GM12878 (cell line): ENCODE measurements around the gene GPR152. TPM values are rescaled to one million over a fixed set of nuclear protein-coding genes. Genes with fewer than 3 reads are reported as not detected.

Experiments used
- ASH2L ChIP-seq: fragments of 300-600, 200-600 bp; sonication (generic); IDR thresholded peaks from 2 replicates; pipeline ENCODE4 v1.6.1; 2017; ENCODE audit warnings: low read depth, mild to moderate bottlenecking, borderline replicate concordance
- CREM ChIP-seq: IDR thresholded peaks from 2 replicates; pipeline ENCODE4 v1.6.1; 2014; ENCODE audit warnings: antibody characterized with exemption, low read depth
- CTCF ChIP-seq, 3 experiments: IDR thresholded peaks in 2 of 3; conservative IDR thresholded peaks in 1 of 3; 2 replicates each; pipeline ENCODE4 v1.5.1; 2011; ENCODE audit warnings: low read depth in 3 of 3, low read length in 3 of 3, mild to moderate bottlenecking in 3 of 3, control low read depth in 2 of 3, moderate library complexity in 2 of 3, inconsistent platforms in 1 of 3, mixed read lengths in 1 of 3; ENCODE audit not compliant: control insufficient read depth in 2 of 3, insufficient read depth in 1 of 3; ENCODE audit errors: extremely low read depth in 1 of 3
- DPF2 ChIP-seq: fragments of 450-650 bp; IDR thresholded peaks from 2 replicates; pipeline ENCODE4 v1.6.1; 2017; ENCODE audit warnings: mild to moderate bottlenecking
- EED ChIP-seq: sonication (generic); IDR thresholded peaks from 2 replicates; pipeline ENCODE4 v1.6.1; 2016; ENCODE audit warnings: antibody characterized with exemption, low read depth
- ETV6 ChIP-seq, 2 experiments: fragments of 450-650 bp in 1 of 2; IDR thresholded peaks in 1 of 2; conservative IDR thresholded peaks in 1 of 2; 2 replicates each; pipeline ENCODE4 v1.6.1; 2014; ENCODE audit warnings: antibody characterized with exemption in 1 of 2, borderline replicate concordance in 1 of 2, low read depth in 1 of 2, mild to moderate bottlenecking in 1 of 2, moderate library complexity in 1 of 2
- GABPA ChIP-seq: IDR thresholded peaks from 2 replicates; pipeline ENCODE4 v1.6.1; 2014; ENCODE audit warnings: antibody characterized with exemption, low read depth, mild to moderate bottlenecking, inconsistent platforms
- HSF1 ChIP-seq: fragments of 150-350 bp; IDR thresholded peaks from 2 replicates; pipeline ENCODE4 v1.6.1; 2014; ENCODE audit warnings: mild to moderate bottlenecking, low read depth, low read length
- KAT2A ChIP-seq: conservative IDR thresholded peaks from 2 replicates; pipeline ENCODE4 v1.6.1; 2011; ENCODE audit warnings: low read depth, low read length; ENCODE audit not compliant: control insufficient read depth
- MEF2B ChIP-seq: fragments of 450-650 bp; IDR thresholded peaks from 2 replicates; pipeline ENCODE4 v1.6.1; 2018; ENCODE audit warnings: mild to moderate bottlenecking, moderate library complexity; ENCODE audit not compliant: partially characterized antibody, poor library complexity, severe bottlenecking
- MLLT1 ChIP-seq: fragments of 450-650 bp; IDR thresholded peaks from 2 replicates; pipeline ENCODE4 v1.6.1; 2016; ENCODE audit warnings: mild to moderate bottlenecking
- MTA2 ChIP-seq: fragments of 450-650 bp; IDR thresholded peaks from 2 replicates; pipeline ENCODE4 v1.6.1; 2016; ENCODE audit warnings: low read depth, mild to moderate bottlenecking, moderate library complexity
- MYB ChIP-seq: fragments of 150-350 bp; IDR thresholded peaks from 2 replicates; pipeline ENCODE4 v1.6.1; 2014; ENCODE audit warnings: mild to moderate bottlenecking, low read depth, low read length, borderline replicate concordance
- MYC ChIP-seq: IDR thresholded peaks from 2 replicates; pipeline ENCODE4 v1.6.1; 2011; ENCODE audit warnings: mild to moderate bottlenecking, low read length, moderate library complexity, inconsistent platforms; ENCODE audit not compliant: insufficient read depth, insufficient replicate concordance, insufficient read length, severe bottlenecking
- NR2C2 ChIP-seq: IDR thresholded peaks from 2 replicates; pipeline ENCODE4 v1.6.1; 2011; ENCODE audit warnings: borderline replicate concordance, low read depth; ENCODE audit not compliant: control insufficient read depth, insufficient read length
- PBX3 ChIP-seq: IDR thresholded peaks from 2 replicates; pipeline ENCODE4 v1.6.1; 2011; ENCODE audit warnings: mild to moderate bottlenecking, low read depth, low read length, moderate library complexity; ENCODE audit not compliant: insufficient replicate concordance
- RB1 ChIP-seq: fragments of 450-650 bp; formaldehyde crosslinking; IDR thresholded peaks from 2 replicates; pipeline ENCODE4 v1.6.1; 2017; ENCODE audit warnings: mild to moderate bottlenecking, borderline replicate concordance
- RBBP5 ChIP-seq: fragments of 200-600 bp; sonication (generic); conservative IDR thresholded peaks from 2 replicates; pipeline ENCODE4 v1.6.1; 2016
- SIN3A ChIP-seq: IDR thresholded peaks from 2 replicates; pipeline ENCODE4 v1.6.1; 2012; ENCODE audit warnings: low read depth, low read length, improper control_type of control experiment
- SP1 ChIP-seq: IDR thresholded peaks from one replicate; pipeline ENCODE4 v1.6.1; 2011; ENCODE audit warnings: low read depth, low read length
- TAF1 ChIP-seq: IDR thresholded peaks from 2 replicates; pipeline ENCODE4 v1.6.1; 2011; ENCODE audit warnings: mild to moderate bottlenecking, low read depth, low read length, borderline replicate concordance
- WRNIP1 ChIP-seq: IDR thresholded peaks from 2 replicates; pipeline ENCODE4 v1.6.1; 2011; ENCODE audit warnings: low read depth, low read length, improper control_type of control experiment, borderline replicate concordance
- YBX1 ChIP-seq: fragments of 450-650 bp; IDR thresholded peaks from 2 replicates; pipeline ENCODE4 v1.6.1; 2016; ENCODE audit warnings: antibody characterized with exemption
- ZNF207 ChIP-seq: fragments of 450-650 bp; IDR thresholded peaks from 2 replicates; pipeline ENCODE4 v1.6.1; 2014; ENCODE audit warnings: antibody characterized with exemption, mild to moderate bottlenecking, borderline replicate concordance
- ZNF622 ChIP-seq: fragments of 450-650 bp; IDR thresholded peaks from 2 replicates; pipeline ENCODE4 v1.6.1; 2017; ENCODE audit warnings: mild to moderate bottlenecking, inconsistent platforms
- polyA plus RNA-seq, 11 experiments: library from polyadenylated mRNA; depleted of rRNA in 4 of 11; unstranded in 6 of 11; stranded (reverse) in 5 of 11; fragments of >200 nt; fragmentation: Nextera tagmentation in 4 of 11; fragmentation: Illumina TruSeq in 1 of 11; extraction: Ambion mirVana in 4 of 11; extraction: Trizol in 1 of 11; gene quantifications; 1 replicate in 1 of 11; 2 replicates in 10 of 11; pipeline versions ENCODE4 v1.2.1 to v1.2.3, GENCODE V29; 2011 to 2016; ENCODE audit warnings: inconsistent platforms in 2 of 11, missing spikeins in 2 of 11, low read depth in 1 of 11
- total RNA-seq, 4 experiments: library from RNA; depleted of rRNA in 3 of 4; stranded (reverse); fragments of >200 nt in 3 of 4; fragmentation: Illumina TruSeq in 1 of 4; extraction: Trizol in 1 of 4; gene quantifications; 2 replicates each; pipeline versions ENCODE4 v1.2.1 to v1.2.3, GENCODE V29; 2013 to 2021

Gene GPR152
- total and polyA plus RNA-seq, 10 of the 15 experiments (the other 5 are each of a cell fraction or from before 2014, with no cell fraction given), result not detected

- TF ChIP-seq ETV6 (conservative IDR thresholded peaks at IDR 0.05 in 1 of 2, IDR thresholded peaks at IDR 0.05 in 1 of 2; ENCODE audit: borderline replicate concordance in 1 of 2, low read depth in 1 of 2), result no peak
- no peak for TF ChIP-seq MTA2
- no peak for TF ChIP-seq ASH2L
- TF ChIP-seq MYB, result no peak
- TF ChIP-seq NR2C2, result no peak
- TF ChIP-seq YBX1, result no peak
- peak; percentile 56; the same call in 1 of the 2 replicates for TF ChIP-seq SIN3A
- TF ChIP-seq GABPA, result no peak
- no peak for TF ChIP-seq ZNF207
- TF ChIP-seq PBX3, result no peak
- peak; percentile 65; the same call in 1 of the 2 replicates for TF ChIP-seq DPF2
- peak; percentile 45; the same call in 1 of the 2 replicates for TF ChIP-seq RB1
- 0 out of 2 replicates have a peak, but pooled peaks have one; percentile 12 for TF ChIP-seq EED
- TF ChIP-seq CREM, result peak; percentile 72
- no peak for TF ChIP-seq HSF1
- TF ChIP-seq MLLT1, result peak; percentile 100
- no peak for TF ChIP-seq RBBP5
- peak; percentile 65; the same call in 1 of the 2 replicates for TF ChIP-seq TAF1
- no peak for TF ChIP-seq MEF2B
- no peak for TF ChIP-seq ZNF622
- TF ChIP-seq WRNIP1, result no peak
- TF ChIP-seq SP1, result peak; percentile 93
- no peak for TF ChIP-seq KAT2A
- no peak for TF ChIP-seq MYC
- peak; percentile 45 to 76 (median 64) for TF ChIP-seq CTCF (IDR thresholded peaks at IDR 0.05 in 2 of 3, conservative IDR thresholded peaks at IDR 0.05 in 1 of 3; ENCODE audit: control insufficient read depth in 2 of 3, extremely low read depth in 1 of 3, insufficient read depth in 1 of 3, low read depth in 3 of 3, low read length in 3 of 3)
Measured at GRCh38 chr11:67468759-67469507, 16.4 kb upstream of the GPR152 start, which contains the start of gene TMEM134 (continued).
